GM19463 (cell line): ENCODE data around the gene HOMER3.
"Not testable (repeated sequence)": the region's sequence is repeated elsewhere in the genome, so short reads cannot be mapped to it uniquely, and the experiment has no call there.

ENCODE experiments used
- ATAC-seq: cut with Tn5 transposase; IDR thresholded peaks from one replicate; pipeline ENCODE4 v1.9.1; 2021; ENCODE audit warnings: mild to moderate bottlenecking, moderate library complexity; ENCODE audit not compliant: unreplicated experiment

HOMER3 gene

GRCh38 chr19:18955042-18955441 lies 14.0 kb upstream of the HOMER3 start:
- ATAC-seq, result no peak

- ATAC-seq, result no peak
Measured at GRCh38 chr19:18954094-18954493, 13.1 kb upstream of the HOMER3 start.

GRCh38 chr19:18952364-18953003 lies 11.5 kb upstream of the HOMER3 start:
- not testable (repeated sequence) for ATAC-seq

GRCh38 chr19:18951721-18952281 lies 10.8 kb upstream of the HOMER3 start:
- no peak for ATAC-seq

- no peak for ATAC-seq
Measured at GRCh38 chr19:18949858-18950257, 8.8 kb upstream of the HOMER3 start.

GRCh38 chr19:18948976-18949356 lies 7.9 kb upstream of the HOMER3 start:
- ATAC-seq, result no peak

- ATAC-seq, result no peak
Measured at GRCh38 chr19:18948075-18948975, 7.3 kb upstream of the HOMER3 start.

GRCh38 chr19:18946918-18947317 lies 5.9 kb upstream of the HOMER3 start:
- ATAC-seq, result no peak

- no peak for ATAC-seq
Measured at GRCh38 chr19:18946335-18946734, 5.3 kb upstream of the HOMER3 start.

GRCh38 chr19:18945297-18945696 lies 4.3 kb upstream of the HOMER3 start:
- ATAC-seq, result no peak

GRCh38 chr19:18943465-18943864 lies 2.4 kb upstream of the HOMER3 start:
- no peak for ATAC-seq

- ATAC-seq, result no peak
Measured at GRCh38 chr19:18942692-18943091, 1.7 kb upstream of the HOMER3 start.

- no peak for ATAC-seq
Measured at GRCh38 chr19:18941628-18942354, 774 bp upstream of the HOMER3 start.

- no peak for ATAC-seq
Measured at GRCh38 chr19:18939922-18940768, 872 bp downstream of the HOMER3 start.

GRCh38 chr19:18939163-18939562 lies 1.9 kb downstream of the HOMER3 start:
- no peak for ATAC-seq

- no peak for ATAC-seq
Measured at GRCh38 chr19:18933297-18933696, 7.7 kb downstream of the HOMER3 start.

- no peak for ATAC-seq
Measured at GRCh38 chr19:18932216-18932841, 8.7 kb downstream of the HOMER3 start.

- no peak for ATAC-seq
Measured at GRCh38 chr19:18931316-18932162, 9.5 kb downstream of the HOMER3 start.

GRCh38 chr19:18929311-18929710 lies 11.7 kb downstream of the HOMER3 start:
- ATAC-seq, result no peak
